Right lung (tissue), 5 donors: ENCODE measurements around the gene PROKR1. TPM values are rescaled to one million over a fixed set of nuclear protein-coding genes. Genes with fewer than 3 reads are reported as not detected.

Experiments
- DNase-seq, 2 donors: peaks; one replicate each; pipeline ENCODE4 v3.0.0-alpha.2; 2013
- polyA plus RNA-seq, 5 donors: library from polyadenylated mRNA; unstranded; fragments of 120-200 nt; gene quantifications; one replicate each; pipeline versions ENCODE4 v1.2.1 to v1.2.3, GENCODE V29; 2013; ENCODE audit warnings: inconsistent platforms in 1 of 5, low replicate concordance in 1 of 5; ENCODE audit not compliant: insufficient read length in 5 of 5, insufficient read depth in 1 of 5

Gene PROKR1
- polyA plus RNA-seq, 5 donors: 0.05 to 0.18 (median 0.07) TPM

DNA sequence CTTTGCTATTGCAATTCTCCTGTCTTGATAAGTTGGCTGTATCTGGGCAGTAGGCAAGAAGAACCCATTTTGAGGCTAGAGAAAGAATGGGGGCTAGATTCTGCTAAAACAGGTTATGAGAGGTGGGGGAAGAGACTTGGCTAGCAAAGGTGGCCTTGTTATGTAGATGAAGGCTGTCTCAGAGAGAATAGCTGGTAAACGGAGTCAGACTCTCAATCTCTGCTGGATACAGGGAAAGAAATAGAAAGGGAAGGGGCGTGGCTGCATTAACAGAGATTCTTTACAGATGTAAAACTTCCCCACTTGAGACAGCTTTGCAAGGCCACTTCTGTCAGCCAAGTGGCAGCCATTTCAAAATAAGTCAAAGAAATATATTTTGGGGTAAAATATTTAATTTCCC lies 53.2 kb downstream of the PROKR1 start:
- no peak for DNase-seq

DNA sequence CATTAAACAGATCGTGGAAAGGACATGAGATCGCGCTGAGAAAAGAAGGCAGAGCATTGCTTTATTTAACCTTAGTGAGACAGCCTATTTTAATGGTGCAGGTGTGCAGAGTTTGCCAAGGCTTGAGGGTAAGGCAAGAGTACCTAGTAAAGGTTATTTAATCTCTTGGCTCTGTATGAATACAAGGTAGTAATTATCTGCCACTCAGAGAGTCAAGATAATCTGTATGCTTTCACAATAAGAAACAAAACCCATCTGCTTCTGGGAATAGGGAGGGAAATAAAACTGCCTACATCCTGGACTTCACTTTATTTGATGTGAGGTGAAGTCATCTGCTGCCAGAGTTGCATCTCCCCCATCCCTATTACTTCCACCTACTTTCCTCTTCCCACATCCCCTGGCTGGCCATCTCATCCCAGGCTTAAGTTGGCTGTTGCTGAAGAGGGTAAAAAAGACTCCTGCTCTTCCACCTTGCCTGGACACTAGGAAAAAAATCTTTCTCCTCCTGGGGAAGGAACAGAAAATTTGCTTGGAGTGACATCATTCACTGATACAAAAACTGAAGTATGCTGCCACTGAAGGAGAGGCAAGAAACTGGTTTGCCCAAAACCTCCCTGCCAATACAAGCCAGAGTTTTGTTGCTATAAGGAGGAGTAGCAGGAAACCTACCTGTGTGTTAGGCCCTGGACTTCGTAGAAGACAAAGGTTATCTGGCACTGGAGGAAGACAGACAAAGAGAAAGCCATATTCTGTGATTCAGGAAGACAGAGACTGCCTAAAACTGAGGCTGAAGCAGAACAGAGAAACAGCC lies 55.4 kb downstream of the PROKR1 start:
- DNase-seq: no peak

DNA sequence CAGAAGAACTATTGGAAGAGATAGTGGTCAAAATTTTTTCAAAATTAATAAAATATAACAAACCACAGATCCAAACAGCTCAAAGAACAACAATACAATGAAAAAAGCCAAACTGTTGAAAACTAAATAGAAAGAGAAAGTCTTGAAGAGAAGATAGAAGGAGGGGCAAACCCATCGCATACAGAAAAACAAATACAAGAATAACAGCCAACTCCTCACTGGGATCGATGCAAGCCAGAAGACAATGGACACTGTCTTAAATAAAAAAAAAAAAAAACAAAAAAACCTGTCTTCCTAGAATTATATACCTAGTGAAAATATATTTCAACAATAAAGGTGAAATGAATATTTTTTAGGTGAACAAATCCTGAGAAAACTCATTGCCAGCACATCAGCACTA lies 57.2 kb downstream of the PROKR1 start:
- no peak for DNase-seq

DNA sequence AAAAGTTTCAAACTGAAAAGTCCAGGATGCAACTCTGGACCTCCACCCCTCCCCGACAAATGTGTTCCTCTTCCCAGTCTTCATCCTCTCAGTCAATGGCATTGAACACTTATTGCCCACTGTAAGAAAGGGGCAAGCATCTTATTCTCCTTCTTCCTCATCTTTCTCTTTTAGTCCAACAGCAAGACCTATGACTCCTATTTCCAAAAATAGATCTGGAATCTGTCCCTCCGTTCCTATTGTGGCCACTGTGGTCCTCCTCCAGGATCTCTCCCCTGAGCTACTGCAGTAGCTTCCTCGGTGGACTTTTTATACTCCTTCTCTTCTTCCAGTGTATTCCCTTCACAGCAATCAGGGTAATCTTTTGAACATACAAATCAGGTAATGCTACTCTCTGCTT lies 63.3 kb downstream of the PROKR1 start:
- no peak for DNase-seq

Other genes with a start within 250 kb of the PROKR1 start
- 1 to 10 TPM; 1.8 to 3.3 (median 2.9) TPM for gene FBXO48, start 176.3 kb upstream of the PROKR1 start, polyA plus RNA-seq
- gene APLF, start 176.0 kb upstream of the PROKR1 start, polyA plus RNA-seq: 1 to 10 TPM; 3.0 to 4.3 (median 3.5) TPM
- 1 to 10 TPM; 6.1 to 8.9 (median 6.9) TPM for gene ARHGAP25, start 91.2 kb downstream of the PROKR1 start, polyA plus RNA-seq
- not detected for gene BMP10, start 227.8 kb downstream of the PROKR1 start, polyA plus RNA-seq